ENCODE results near the gene UGT8.

GRCh38 chr4:114626196-114626595 is 27.6 kb downstream of the UGT8 start:
- TF ChIP-seq MXI1 (conservative IDR thresholded peaks at IDR 0.05; ENCODE audit: poor library complexity, severe bottlenecking) = no peak
- no peak for TF ChIP-seq TAF1 (IDR thresholded peaks at IDR 0.05; ENCODE audit: low read depth)
- TF ChIP-seq CTCF (IDR thresholded peaks at IDR 0.05; ENCODE audit: poor library complexity, severe bottlenecking) = no peak
- TF ChIP-seq EZH2 (IDR thresholded peaks at IDR 0.05; ENCODE audit: borderline replicate concordance, insufficient read depth, low read length, poor library complexity, severe bottlenecking) = no peak
- TF ChIP-seq REST (IDR thresholded peaks at IDR 0.05; ENCODE audit: borderline replicate concordance) = no peak

All from neural cell (in vitro differentiated cells).